IPS-18a (cell line): ENCODE measurements around the gene PLEKHA5.

Experiments used
- H3K27ac ChIP-seq: one replicate; pipeline ENCODE4 v1.5.1; 2013; ENCODE audit warnings: low read length
- H3K27me3 ChIP-seq: one replicate; pipeline ENCODE4 v1.6.1; 2013; ENCODE audit warnings: mild to moderate bottlenecking, low read length; ENCODE audit not compliant: control insufficient read depth, insufficient read depth
- H3K36me3 ChIP-seq: one replicate; pipeline ENCODE4 v1.6.1; 2013; ENCODE audit warnings: low read depth, low read length; ENCODE audit not compliant: control insufficient read depth
- H3K4me1 ChIP-seq: one replicate; pipeline ENCODE4 v1.6.1; 2013; ENCODE audit warnings: low read depth, low read length; ENCODE audit not compliant: control insufficient read depth
- H3K4me3 ChIP-seq: one replicate; pipeline ENCODE4 v1.5.1; 2013; ENCODE audit warnings: low read length
- H3K9ac ChIP-seq: one replicate; pipeline ENCODE4 v1.6.1; 2013; ENCODE audit warnings: mild to moderate bottlenecking, low read length, moderate library complexity
- H3K9me3 ChIP-seq: one replicate; pipeline ENCODE4 v1.6.1; 2013; ENCODE audit warnings: low read depth, low read length; ENCODE audit not compliant: control insufficient read depth

PLEKHA5 gene

GRCh38 chr12:19191089-19191488, 61.6 kb downstream of the PLEKHA5 start:
- Histone ChIP-seq H3K36me3 (no peaks in the 10 kb centered on the region), H3K4me1 (peaks cover 43% of the 10 kb centered on the region), H3K9me3 (no peaks in the 10 kb centered on the region), H3K27me3 (no peaks in the 10 kb centered on the region), H3K27ac (no peak overlapping the region), H3K9ac (no peak overlapping the region), H3K4me3 (no peak overlapping the region)

DNA sequence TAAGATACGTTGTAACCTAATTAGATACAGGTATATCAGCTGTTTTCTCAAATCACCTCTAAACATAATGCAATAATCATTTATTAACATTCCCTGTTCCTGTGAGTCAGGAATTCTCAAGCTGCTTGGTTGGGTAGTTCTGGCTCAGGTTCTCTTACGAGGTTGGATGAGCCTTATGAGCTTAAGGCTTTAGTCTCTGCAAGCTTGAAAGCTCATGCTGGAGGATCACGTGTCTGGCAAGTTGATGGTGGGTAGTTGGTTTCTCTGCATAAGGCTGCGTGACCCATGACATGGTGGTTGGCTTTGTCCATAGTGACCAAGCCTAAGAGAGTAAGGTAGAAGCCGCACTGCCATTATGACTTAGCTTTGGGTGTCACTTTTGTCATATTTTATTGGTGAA, 62.0 kb downstream of the PLEKHA5 start:
- Histone ChIP-seq H3K4me3 (no peak overlapping the region), H3K36me3 (no peaks in the 10 kb centered on the region), H3K4me1 (peaks cover 43% of the 10 kb centered on the region), H3K9me3 (no peaks in the 10 kb centered on the region), H3K9ac (no peak overlapping the region), H3K27ac (no peak overlapping the region), H3K27me3 (no peaks in the 10 kb centered on the region)

GRCh38 chr12:19192710-19193109, 63.2 kb downstream of the PLEKHA5 start:
- peaks cover 32% of the 10 kb centered on the region for H3K4me1 ChIP-seq
- no peaks in the 10 kb centered on the region for H3K36me3 ChIP-seq
- H3K27me3 ChIP-seq, result no peaks in the 10 kb centered on the region
- H3K9ac ChIP-seq, result no peak overlapping the region
- no peak overlapping the region for H3K27ac ChIP-seq
- no peak overlapping the region for H3K4me3 ChIP-seq
- no peaks in the 10 kb centered on the region for H3K9me3 ChIP-seq

- Histone ChIP-seq H3K4me3 (no peak overlapping the region), H3K4me1 (peaks cover 28% of the 10 kb centered on the region), H3K9ac (no peak overlapping the region), H3K36me3 (no peaks in the 10 kb centered on the region), H3K27me3 (no peaks in the 10 kb centered on the region), H3K9me3 (no peaks in the 10 kb centered on the region), H3K27ac (no peak overlapping the region)
Measured at GRCh38 chr12:19194963-19195362, 65.4 kb downstream of the PLEKHA5 start.

- Histone ChIP-seq H3K9ac (no peak overlapping the region), H3K4me3 (no peak overlapping the region), H3K36me3 (no peaks in the 10 kb centered on the region), H3K4me1 (peaks cover 16% of the 10 kb centered on the region), H3K27me3 (no peaks in the 10 kb centered on the region), H3K9me3 (no peaks in the 10 kb centered on the region), H3K27ac (no peak overlapping the region)
Measured at GRCh38 chr12:19196959-19197630, 67.6 kb downstream of the PLEKHA5 start.

- H3K27me3 ChIP-seq, result no peaks in the 10 kb centered on the region
- peaks cover 17% of the 10 kb centered on the region for H3K4me1 ChIP-seq
- H3K27ac ChIP-seq, result no peak overlapping the region
- no peak overlapping the region for H3K9ac ChIP-seq
- no peaks in the 10 kb centered on the region for H3K36me3 ChIP-seq
- H3K4me3 ChIP-seq, result no peak overlapping the region
- H3K9me3 ChIP-seq, result no peaks in the 10 kb centered on the region
Measured at GRCh38 chr12:19198272-19198671, 68.7 kb downstream of the PLEKHA5 start.

DNA sequence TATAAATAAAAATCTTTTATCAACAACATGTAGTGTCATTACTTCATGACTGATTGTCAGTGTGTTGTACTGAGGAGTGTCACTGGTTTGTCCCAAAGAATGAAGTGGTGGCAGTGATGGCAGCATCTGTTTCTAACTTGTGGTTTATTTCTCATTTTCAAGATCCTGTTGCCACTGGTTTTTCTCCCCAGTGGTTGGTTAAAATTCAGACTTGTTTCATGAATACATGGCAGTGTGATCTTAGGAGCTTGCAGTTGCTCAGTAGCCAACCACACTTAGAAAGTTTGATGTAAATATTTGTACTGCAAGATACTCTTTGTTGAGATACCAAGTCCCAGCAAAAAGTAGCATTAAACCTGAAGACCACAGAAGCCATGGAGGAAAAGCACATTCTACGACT, 69.8 kb downstream of the PLEKHA5 start:
- Histone ChIP-seq H3K9ac (no peak overlapping the region), H3K4me1 (peaks cover 28% of the 10 kb centered on the region), H3K9me3 (no peaks in the 10 kb centered on the region)

GRCh38 chr12:19200261-19200660, 70.7 kb downstream of the PLEKHA5 start:
- Histone ChIP-seq H3K9ac (no peak overlapping the region), H3K27me3 (no peaks in the 10 kb centered on the region), H3K27ac (no peak overlapping the region), H3K36me3 (no peaks in the 10 kb centered on the region), H3K9me3 (no peaks in the 10 kb centered on the region), H3K4me1 (peaks cover 33% of the 10 kb centered on the region), H3K4me3 (no peak overlapping the region)

More for the DNA sequence above, 69.8 kb downstream of the PLEKHA5 start:
- H3K27me3 ChIP-seq, result no peaks in the 10 kb centered on the region
- H3K36me3 ChIP-seq, result no peaks in the 10 kb centered on the region
- no peak overlapping the region for H3K27ac ChIP-seq
- no peak overlapping the region for H3K4me3 ChIP-seq

- Histone ChIP-seq H3K4me1 (peaks cover 28% of the 10 kb centered on the region), H3K4me3 (no peak overlapping the region), H3K27ac (no peak overlapping the region), H3K36me3 (no peaks in the 10 kb centered on the region), H3K27me3 (no peaks in the 10 kb centered on the region), H3K9me3 (no peaks in the 10 kb centered on the region), H3K9ac (no peak overlapping the region)
Measured at GRCh38 chr12:19201661-19202060, 72.1 kb downstream of the PLEKHA5 start.

DNA sequence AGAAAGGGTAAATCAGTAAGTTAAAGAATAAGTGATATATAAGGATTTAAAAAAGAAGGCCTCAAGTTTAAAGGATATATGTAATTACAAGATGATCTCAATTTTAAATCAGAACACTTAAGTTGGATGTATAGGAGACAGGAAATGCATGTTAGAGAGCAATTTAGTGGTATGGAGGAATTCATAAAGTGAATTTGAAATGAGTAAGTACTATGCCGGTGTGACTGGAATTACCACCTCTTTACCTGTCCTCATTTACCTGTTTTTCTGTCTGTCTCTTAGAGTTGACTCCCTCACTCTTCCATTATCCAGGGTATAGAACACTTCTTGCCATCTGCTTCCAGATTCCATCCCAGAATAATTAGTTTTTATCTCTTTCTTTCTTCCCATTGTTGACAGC, 73.5 kb downstream of the PLEKHA5 start:
- Histone ChIP-seq H3K4me3 (no peak overlapping the region), H3K27me3 (no peaks in the 10 kb centered on the region), H3K9me3 (no peaks in the 10 kb centered on the region), H3K27ac (no peak overlapping the region), H3K9ac (no peak overlapping the region), H3K4me1 (peaks cover 28% of the 10 kb centered on the region), H3K36me3 (no peaks in the 10 kb centered on the region)

DNA sequence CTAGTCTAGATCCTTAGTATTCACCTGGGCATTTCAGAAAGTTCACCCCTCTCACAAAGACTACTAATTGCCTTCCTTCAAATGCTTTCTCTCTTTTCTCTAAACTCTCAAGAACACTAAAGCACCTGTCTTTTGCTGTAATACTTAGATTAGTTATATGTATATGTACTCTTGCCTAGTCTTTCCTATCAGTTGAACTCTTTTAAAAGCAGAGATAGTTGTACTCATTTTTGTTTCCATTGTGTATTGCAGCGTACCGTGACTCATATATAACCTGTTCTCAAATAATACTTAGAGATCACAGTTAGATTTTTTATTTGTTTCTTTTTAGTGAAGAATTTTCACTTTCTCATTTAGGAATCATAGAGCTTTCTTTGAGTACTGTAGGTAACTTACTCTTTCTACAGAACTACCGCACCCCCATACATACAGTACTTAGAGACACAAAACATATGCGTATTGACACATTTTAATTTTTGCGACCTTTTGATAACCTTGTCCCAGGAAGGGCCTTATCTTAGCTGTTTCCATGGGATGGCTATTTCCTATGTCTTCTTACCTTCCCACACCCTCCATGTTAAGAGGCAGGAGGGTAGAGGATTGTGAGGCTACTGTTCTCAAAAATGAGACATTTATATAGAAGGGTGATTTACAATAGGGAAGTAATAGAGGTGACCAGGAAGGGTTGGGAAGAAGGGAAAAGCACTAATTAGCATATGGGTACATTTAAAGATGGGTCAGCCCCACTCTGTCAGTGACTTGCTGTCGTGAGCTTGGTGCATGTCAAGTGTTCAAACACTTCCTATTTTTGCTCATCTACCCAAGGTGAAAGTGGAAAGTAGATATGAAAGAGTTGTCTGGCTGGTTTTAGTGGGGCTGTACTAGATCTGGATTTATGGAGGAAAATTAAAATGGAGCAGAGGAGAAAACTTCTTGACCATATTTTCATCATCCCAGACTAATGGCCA, 74.3 kb downstream of the PLEKHA5 start:
- no peak overlapping the region for H3K9ac ChIP-seq
- peaks cover 28% of the 10 kb centered on the region for H3K4me1 ChIP-seq
- no peaks in the 10 kb centered on the region for H3K9me3 ChIP-seq
- no peak overlapping the region for H3K4me3 ChIP-seq
- no peaks in the 10 kb centered on the region for H3K36me3 ChIP-seq
- no peaks in the 10 kb centered on the region for H3K27me3 ChIP-seq
- H3K27ac ChIP-seq, result no peak overlapping the region
